GM19193 (cell line): ENCODE results near the gene ENOX1.

Source experiments
- POLR2A ChIP-seq: IDR thresholded peaks from 4 replicates; pipeline ENCODE4 v1.6.1; 2011; ENCODE audit not compliant: insufficient read depth, insufficient read length; ENCODE audit errors: extremely low read depth

ENOX1 gene

DNA sequence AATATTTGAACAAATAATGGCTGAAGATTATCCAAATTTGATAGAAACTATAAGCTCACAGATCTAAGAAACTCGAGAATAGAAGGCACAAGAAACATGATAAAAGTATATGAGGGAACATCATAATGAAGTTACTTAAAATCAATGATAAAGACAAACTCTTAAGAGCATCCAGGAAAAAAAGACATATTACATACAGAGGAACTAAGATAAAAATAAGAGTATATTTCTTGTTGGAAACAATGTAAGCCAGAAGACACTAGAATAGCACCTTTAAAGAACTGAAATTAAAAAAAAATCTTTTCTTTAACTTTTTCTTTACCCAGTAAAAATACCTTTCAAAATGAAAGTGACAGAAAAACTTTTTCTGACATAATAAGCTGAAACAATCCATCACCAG lies 407.0 kb downstream of the ENOX1 start:
- no peak for TF ChIP-seq POLR2A

GRCh38 chr13:43377973-43378372 lies 408.8 kb downstream of the ENOX1 start:
- no peak for TF ChIP-seq POLR2A

GRCh38 chr13:43377149-43377548 lies 409.6 kb downstream of the ENOX1 start:
- no peak for TF ChIP-seq POLR2A

DNA sequence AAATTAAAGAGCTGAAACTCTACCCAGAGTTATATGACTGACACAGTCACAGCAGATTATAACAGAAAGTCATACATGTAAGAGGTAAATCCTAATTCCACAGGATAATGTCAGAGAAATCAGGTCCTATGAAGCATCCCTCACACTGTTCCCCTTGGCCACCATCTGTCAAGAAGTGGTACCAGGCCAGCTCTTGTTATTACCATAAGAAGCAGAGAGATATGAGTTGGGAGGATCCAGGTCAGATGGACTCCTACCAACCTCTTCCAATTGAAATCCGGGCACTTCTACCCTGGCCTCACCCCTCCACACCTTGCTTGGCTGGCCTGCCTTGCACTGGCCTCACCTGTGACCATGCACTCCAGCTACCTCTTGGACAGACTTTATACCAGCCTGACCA lies 410.2 kb downstream of the ENOX1 start:
- TF ChIP-seq POLR2A, result no peak

DNA sequence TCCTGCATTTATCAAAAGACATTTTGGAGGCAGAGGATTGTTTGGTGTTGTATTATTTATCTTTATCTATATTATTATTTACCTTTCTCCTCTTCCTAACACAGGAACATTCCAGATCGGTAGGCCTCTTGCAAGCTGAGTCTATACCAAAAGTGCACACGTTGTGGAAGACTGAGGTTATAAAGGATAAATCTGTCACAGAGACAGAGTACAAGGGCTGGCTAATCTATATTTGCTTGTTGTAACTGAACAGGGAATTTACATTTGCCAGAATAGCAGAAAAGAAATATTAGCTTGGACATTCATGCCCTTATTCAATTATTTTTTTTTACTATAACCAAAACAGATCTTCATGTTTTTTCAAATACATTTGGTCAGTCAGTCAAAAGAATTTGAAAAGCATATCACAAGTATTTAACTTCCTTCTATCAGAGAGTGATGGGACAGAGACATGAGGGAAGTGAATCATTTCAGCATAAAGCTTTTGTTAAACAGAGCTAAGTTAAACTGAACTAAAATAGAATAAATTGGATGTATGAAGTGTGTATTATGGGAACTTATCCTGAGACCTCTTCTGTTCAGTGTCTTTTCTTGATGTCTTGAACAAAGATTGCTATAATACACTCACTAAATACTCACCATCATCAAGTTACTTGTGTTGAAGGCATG lies 410.8 kb downstream of the ENOX1 start:
- TF ChIP-seq POLR2A, result no peak

GRCh38 chr13:43374621-43375020 lies 412.2 kb downstream of the ENOX1 start:
- no peak for TF ChIP-seq POLR2A

DNA sequence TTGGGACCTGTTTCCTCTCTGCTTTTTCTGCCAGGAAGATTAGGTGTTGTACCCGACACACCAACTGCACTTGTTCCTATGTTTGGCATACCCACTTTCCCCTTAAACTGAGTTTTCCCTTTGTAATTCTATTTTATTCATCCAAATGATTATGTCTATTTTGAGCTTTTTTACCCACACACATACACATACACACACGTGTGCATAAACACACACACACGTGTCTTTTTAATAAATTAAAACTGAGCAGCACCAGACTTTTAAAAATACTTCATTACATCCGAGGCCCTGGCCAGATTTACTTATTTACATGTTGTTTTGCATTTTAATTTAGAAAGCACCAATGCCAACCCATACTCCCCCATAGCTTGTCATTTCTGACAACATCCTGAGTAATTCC lies 413.4 kb downstream of the ENOX1 start:
- no peak for TF ChIP-seq POLR2A

DNA sequence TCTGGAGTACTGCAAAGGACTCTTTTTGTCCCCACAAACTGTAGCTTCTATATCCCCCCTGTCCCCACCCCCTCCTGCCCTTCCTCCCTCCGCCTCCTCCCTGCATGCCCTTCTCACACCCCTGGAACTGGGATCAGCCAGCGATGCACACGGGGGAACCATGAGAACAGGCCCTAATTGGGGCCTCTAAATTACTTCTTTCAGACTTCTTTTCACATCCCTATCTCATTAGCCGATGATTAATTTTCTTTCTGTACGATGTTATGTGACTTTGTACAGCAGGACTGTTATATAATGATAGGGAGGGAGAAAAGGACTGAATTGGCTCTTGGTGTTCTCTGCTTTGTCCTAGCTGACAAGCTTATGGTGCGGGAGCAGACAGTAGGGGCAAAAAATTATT lies 415.9 kb downstream of the ENOX1 start:
- no peak for TF ChIP-seq POLR2A

DNA sequence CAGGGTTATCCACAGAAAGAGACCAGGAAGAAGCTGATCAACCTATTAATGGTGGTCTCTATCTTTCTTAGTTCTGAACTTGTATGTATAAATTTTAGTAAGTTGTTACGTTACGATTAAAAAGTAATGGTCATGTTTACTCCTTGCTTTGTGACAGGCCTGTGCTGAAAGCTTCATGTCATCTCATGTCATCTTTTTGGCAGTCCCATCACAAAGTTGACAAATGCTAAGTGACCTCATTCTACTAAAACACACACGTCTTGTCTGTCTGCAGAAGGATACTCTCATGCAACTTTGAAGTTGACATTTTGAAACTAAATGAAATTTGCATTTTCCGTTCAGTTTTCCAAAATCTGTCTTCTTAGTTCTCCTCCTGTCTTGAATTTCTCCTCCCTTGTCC lies 417.5 kb downstream of the ENOX1 start:
- no peak for TF ChIP-seq POLR2A

GRCh38 chr13:43368003-43368402 lies 418.8 kb downstream of the ENOX1 start:
- no peak for TF ChIP-seq POLR2A

- no peak for TF ChIP-seq POLR2A
Measured at GRCh38 chr13:43365039-43365344, 421.8 kb downstream of the ENOX1 start.

DNA sequence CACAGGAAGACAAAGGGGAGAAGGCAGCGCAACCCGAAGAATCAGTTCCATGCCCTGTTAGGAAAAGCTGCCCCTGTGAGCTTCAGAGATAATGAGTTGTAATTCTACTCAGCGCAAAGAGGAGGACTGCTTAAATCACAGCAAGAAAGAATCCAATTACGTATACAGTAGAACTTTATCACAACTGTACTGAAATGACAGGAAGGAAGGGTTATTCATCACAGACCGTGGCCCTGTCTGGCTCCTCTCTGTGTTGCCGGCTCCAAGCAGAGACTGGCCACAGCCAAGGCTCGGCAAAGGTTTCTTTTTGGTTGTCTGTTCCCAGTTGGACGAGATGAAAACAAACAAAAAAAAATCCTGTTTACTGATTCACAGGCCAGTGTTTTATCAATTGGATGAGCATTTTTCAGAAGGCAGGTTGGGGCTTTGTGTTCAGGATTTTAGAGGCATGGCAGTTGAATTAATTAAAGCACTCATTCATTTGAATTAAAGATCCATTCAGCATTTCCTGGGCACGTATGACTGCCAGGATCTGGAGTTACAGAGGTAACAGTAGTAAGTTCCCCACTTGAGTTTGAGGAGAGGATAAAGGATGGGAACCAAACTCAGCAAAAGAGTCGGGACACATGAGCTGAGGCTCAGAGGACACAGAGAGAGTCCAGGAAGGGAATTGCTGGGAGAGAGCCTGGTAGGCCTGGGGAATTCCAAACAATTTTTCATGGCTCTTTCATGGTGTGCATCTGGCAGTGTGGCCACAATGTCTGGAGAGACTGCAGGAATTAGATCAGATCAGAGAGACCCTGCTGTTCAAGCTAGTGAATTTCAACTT lies 422.3 kb downstream of the ENOX1 start:
- no peak for TF ChIP-seq POLR2A

DNA sequence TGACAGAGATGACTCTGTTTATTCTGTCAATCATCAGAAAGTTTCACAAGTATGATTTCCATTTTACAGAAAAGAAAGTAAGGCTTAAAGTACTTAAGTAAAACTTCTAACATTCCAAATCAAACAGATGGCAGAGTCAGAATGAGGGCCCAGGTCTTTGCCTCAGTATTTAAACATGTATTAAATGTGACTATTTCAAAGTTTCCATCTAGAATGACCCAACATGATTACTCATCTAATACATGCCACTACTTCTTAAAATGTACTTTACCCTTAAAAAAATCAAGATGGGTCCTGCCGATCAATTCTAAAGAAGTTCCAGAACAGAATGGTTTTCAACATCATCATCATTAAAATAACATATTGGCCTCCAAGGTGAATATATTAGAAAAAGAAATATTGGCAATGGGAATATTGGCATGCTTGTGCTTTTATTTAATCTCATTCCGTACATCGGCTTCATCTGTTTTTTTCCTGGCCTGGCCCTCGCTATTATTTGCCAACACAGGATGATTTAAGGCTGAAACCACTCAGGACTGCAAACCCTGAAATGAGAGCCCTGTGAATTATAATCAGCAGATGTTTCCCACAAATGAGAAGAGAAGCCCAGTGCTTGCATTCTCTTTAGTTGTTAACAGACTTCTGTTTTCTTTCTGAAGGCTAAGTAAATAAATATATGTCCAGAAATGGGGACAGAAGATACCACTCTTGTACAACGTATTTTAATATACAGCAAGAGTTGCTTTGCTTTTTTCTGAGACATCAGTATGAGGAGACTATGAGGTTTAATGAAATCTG lies 423.4 kb downstream of the ENOX1 start:
- TF ChIP-seq POLR2A, result no peak

DNA sequence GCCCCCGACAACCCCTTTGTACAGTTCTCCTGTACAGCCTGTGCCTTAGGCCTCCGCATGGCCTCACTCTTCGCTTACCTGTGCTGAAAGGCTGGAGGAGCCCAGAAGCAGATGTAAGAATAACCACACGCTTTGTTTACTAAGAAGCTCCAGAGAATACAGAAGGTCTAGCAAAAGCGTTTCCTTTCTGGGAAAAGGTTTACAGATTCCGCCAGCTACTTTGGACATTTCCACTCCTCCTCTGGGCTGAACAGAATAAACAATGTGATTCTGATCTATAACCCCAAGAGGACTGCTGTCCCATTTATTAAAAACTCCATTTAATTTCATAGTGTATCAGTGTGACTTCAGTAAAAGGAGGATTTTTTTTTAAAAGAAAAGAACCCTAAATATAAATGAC lies 424.2 kb downstream of the ENOX1 start:
- TF ChIP-seq POLR2A, result no peak

DNA sequence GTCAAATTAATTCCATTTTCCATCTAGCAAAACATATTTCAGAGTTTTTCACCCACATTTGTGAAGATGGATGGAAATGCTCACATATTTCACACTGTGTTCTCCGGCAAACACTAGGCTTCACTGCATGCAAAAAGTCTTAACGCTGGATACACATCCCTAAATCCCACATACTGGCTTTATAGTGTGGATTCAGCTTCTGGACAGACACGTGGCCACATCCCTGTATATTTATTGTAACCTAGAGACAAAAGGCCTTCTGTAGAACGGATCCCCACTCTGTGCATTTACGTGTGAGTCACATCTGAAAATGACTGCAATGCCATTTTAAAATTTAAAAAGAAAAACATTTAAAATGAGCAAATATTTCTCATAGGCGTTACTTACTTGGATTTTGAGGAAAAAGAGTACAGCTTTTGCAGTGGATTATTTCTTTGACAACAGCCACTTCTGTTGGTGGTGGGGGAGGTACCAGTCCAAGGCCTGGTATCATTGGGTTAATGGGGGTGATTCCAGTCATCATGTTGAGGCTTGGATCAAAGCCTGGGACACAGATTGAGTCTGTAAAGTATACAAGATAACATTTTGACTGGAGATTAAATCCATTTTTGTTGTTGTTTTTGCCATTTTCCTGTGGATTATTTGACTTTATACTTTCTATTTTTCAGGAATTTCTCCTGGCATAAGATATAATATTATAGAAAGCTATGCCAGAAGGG lies 425.7 kb downstream of the ENOX1 start:
- TF ChIP-seq POLR2A, result no peak

DNA sequence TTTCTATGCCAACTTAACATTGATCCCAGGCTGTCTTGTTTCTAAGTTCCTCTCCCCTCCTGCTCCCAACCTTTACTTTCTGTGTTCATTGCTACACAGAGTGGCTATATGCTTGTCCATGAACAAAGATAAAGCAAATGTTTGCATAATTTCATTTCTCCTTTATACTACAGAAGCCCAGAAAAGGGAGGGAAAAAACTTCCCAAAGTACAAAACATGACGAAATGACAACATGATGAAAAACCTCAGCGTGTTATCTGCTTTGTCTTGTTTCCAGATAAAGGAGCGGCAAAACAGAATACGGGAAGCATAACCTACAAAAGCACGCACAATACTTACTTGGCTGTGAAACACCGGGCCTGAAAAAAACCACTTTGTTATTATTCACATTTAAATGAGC lies 426.6 kb downstream of the ENOX1 start:
- no peak for TF ChIP-seq POLR2A

DNA sequence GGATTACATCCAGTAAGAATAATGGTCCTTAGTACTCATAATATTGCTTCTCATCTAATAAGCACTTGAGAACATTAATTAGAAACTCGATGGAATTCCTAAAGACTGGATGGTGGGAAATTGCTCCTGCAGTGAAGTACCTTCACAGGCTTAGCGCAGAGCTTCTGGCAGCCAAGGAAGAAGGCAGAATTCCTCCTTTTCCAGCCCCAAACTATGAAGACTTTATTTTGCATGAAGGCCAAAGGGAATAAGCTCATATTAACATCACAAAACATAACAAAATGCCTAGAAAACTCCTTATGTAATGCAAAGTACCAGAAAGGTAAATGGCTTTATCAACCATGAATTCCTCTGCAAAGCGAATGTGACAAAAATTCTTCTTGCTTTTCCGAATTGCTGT lies 427.2 kb downstream of the ENOX1 start:
- TF ChIP-seq POLR2A, result no peak
